ENCODE measurements around the gene PGLYRP1.

GRCh38 chr19:46056536-46056935 is 33.7 kb upstream of the PGLYRP1 start:
- TF ChIP-seq YY1 (IDR thresholded peaks at IDR 0.05; ENCODE audit: insufficient read depth, insufficient read length) (no peak), ZNF274 (IDR thresholded peaks at IDR 0.05; ENCODE audit: low read depth, low read length) (no peak)
